Effector memory CD8-positive, alpha-beta T cell (primary cell): ENCODE data around the gene SEC11A.

Experiments
- ATAC-seq: fragments of 150-1000 bp; cut with Tn5 transposase; replicated peaks from 2 replicates; pipeline ENCODE4 v1.10.0; 2021; ENCODE audit warnings: mild to moderate bottlenecking, moderate library complexity
- DNase-seq, 3 experiments: peaks; one replicate each; pipeline ENCODE4 v3.0.0; 2021
- H3K27ac Mint-ChIP-seq, 2 donors: one replicate each; pipeline ENCODE4 v1.8.0; 2022; ENCODE audit warnings: mild to moderate bottlenecking in 2 of 2, mixed read lengths in 2 of 2, moderate library complexity in 2 of 2
- H3K27me3 Mint-ChIP-seq, 2 donors: one replicate each; pipeline ENCODE4 v1.8.0; 2022; ENCODE audit warnings: mixed read lengths in 2 of 2
- H3K36me3 Mint-ChIP-seq: one replicate; pipeline ENCODE4 v1.8.0; 2022; ENCODE audit warnings: mild to moderate bottlenecking, moderate library complexity, mixed read lengths; ENCODE audit not compliant: insufficient read depth
- H3K4me1 Mint-ChIP-seq, 2 donors: one replicate each; pipeline ENCODE4 v1.8.0; 2022; ENCODE audit warnings: low read depth in 2 of 2, mixed read lengths in 2 of 2
- H3K4me3 Mint-ChIP-seq, 2 donors: one replicate each; pipeline ENCODE4 v1.8.0; 2022; ENCODE audit warnings: mild to moderate bottlenecking in 2 of 2, mixed read lengths in 2 of 2, moderate library complexity in 2 of 2
- H3K9me3 Mint-ChIP-seq, 2 donors: one replicate each; pipeline ENCODE4 v1.8.0; 2022; ENCODE audit warnings: mixed read lengths in 2 of 2

The SEC11A gene

DNA sequence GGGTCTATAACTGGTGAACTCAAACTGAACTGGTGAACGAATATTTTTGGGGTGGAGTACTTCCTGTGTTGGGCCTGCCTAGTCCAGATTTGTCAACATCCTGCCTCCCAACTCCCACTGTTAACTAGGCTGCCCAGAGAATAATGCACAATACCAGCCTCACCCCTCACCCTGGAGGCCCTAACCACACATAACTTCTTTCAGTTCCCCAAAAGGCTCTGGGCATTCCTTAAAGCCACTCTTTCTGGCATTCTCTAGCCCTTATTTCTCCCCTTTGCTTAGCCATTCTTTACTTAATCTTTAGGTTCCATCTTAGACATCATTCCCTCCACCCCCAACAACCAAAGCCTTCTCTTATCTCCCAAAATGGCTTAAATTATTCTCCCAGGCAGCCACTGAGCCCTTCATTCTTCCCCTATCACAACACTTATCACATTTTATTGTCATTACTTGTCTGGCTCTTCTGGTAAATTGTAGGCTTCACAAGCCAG, 9.1 kb upstream of the SEC11A start:
- Mint-ChIP-seq H3K36me3 (peaks cover 3% of the 10 kb centered on the region), H3K4me3 (peak overlapping the region; percentile 51 to 57), H3K9me3 (no peaks in the 10 kb centered on the region), H3K27me3 (no peaks in the 10 kb centered on the region), H3K4me1 (peaks cover 25 to 33% of the 10 kb centered on the region in 2 donors), H3K27ac (peak overlapping the region; percentile 80 to 90)
- no peak for DNase-seq
- peak; percentile 88 for ATAC-seq

DNA sequence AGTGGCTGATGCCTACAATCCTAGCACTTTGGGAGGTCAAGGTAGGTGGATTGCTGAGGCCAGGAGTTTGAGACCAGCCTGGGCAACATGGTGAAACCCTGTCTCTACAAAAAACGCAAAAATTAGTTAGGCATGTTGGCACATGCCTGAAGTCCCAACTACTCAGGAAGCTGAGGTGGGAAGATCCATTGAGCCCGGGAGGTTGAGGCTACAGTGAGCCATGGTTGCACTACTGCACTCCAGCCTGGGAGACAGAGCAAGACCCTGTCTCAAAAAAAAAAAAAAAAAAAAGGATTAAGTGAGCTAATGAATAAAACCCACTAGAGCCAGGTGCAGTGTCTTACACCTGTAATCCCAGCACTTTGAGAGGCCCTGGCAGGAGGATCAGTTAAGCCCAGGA, 6.7 kb upstream of the SEC11A start:
- Mint-ChIP-seq H3K27ac (no peak overlapping the region), H3K36me3 (peaks cover 6% of the 10 kb centered on the region), H3K9me3 (no peaks in the 10 kb centered on the region), H3K4me3 (no peak overlapping the region), H3K4me1 (peaks cover 20 to 21% of the 10 kb centered on the region in 2 donors), H3K27me3 (no peaks in the 10 kb centered on the region)
- DNase-seq, result no peak
- ATAC-seq, result no peak

GRCh38 chr15:84721371-84721770, 5.4 kb upstream of the SEC11A start:
- H3K9me3 Mint-ChIP-seq, result no peaks in the 10 kb centered on the region
- no peaks in the 10 kb centered on the region for H3K27me3 Mint-ChIP-seq
- H3K36me3 Mint-ChIP-seq, result peaks cover 5% of the 10 kb centered on the region
- ATAC-seq (no peak), DNase-seq (no peak)
- peaks cover 21 to 29% of the 10 kb centered on the region in 2 donors for H3K4me1 Mint-ChIP-seq
- H3K27ac Mint-ChIP-seq, result peak overlapping the region; percentile 69 to 88
- H3K4me3 Mint-ChIP-seq, result peak overlapping the region; percentile 5 to 23

DNA sequence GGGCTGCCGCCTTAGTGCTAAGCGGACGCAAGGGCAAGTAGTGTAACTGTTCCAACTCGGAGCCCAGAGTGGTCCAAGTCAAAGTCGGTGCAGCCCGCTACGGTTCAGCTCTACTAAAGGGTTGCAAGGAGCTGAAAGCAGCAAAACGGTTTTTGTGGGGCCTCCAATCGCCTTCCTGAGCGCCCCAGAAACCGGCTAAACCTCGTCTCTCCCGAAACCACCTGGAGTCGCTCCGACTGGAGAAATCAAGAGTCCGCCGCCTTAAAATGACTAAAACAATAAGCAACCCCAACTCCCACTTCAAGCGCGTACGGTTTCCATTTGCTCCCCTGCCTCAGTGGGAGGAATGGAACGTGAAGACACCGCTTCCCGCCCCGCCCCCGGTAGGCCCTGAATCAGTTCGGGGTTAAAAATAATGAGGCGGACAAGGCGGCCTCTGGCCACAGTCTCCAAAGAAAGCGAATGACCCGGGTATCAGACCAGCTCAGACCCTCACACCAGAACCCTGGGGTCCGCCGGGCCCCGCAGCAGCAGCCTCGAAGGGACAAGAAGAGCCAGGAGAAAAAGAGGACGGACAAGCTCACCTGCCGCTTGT, 401 bp downstream of the SEC11A start:
- H3K27me3 Mint-ChIP-seq, result no peaks in the 10 kb centered on the region
- H3K9me3 Mint-ChIP-seq, result no peaks in the 10 kb centered on the region
- H3K4me1 Mint-ChIP-seq, result peaks cover 15 to 33% of the 10 kb centered on the region in 2 donors
- peak overlapping the region; percentile 91 to 92 for H3K27ac Mint-ChIP-seq
- peak overlapping the region; percentile 85 to 93 for H3K4me3 Mint-ChIP-seq
- DNase-seq, result no peak
- ATAC-seq, result no peak
- peaks cover 30% of the 10 kb centered on the region for H3K36me3 Mint-ChIP-seq

GRCh38 chr15:84714821-84715220, 1.1 kb downstream of the SEC11A start:
- Mint-ChIP-seq H3K4me1 (peaks cover 15 to 33% of the 10 kb centered on the region in 2 donors), H3K36me3 (peaks cover 36% of the 10 kb centered on the region), H3K27ac (peak overlapping the region in 1 of 2 donors; percentile 91), H3K27me3 (no peaks in the 10 kb centered on the region), H3K4me3 (peak overlapping the region; percentile 85 to 93), H3K9me3 (no peaks in the 10 kb centered on the region)
- ATAC-seq (no peak), DNase-seq (no peak)

GRCh38 chr15:84714372-84714771, 1.6 kb downstream of the SEC11A start:
- no peak for DNase-seq
- no peak for ATAC-seq
- Mint-ChIP-seq H3K9me3 (no peaks in the 10 kb centered on the region), H3K4me3 (peak overlapping the region; percentile 57 to 93), H3K4me1 (peaks cover 15 to 33% of the 10 kb centered on the region in 2 donors), H3K27me3 (no peaks in the 10 kb centered on the region), H3K27ac (peak overlapping the region in 1 of 2 donors; percentile 14), H3K36me3 (peaks cover 40% of the 10 kb centered on the region)

GRCh38 chr15:84703808-84704207, 12.1 kb downstream of the SEC11A start:
- H3K27ac Mint-ChIP-seq, result peak overlapping the region; percentile 12 to 81
- ATAC-seq, result no peak
- DNase-seq, result no peak
- peaks cover 15% of the 10 kb centered on the region for H3K36me3 Mint-ChIP-seq
- no peak overlapping the region for H3K4me3 Mint-ChIP-seq
- no peaks in the 10 kb centered on the region for H3K27me3 Mint-ChIP-seq
- no peaks in the 10 kb centered on the region for H3K9me3 Mint-ChIP-seq
- H3K4me1 Mint-ChIP-seq, result peaks cover 44 to 59% of the 10 kb centered on the region in 2 donors

DNA sequence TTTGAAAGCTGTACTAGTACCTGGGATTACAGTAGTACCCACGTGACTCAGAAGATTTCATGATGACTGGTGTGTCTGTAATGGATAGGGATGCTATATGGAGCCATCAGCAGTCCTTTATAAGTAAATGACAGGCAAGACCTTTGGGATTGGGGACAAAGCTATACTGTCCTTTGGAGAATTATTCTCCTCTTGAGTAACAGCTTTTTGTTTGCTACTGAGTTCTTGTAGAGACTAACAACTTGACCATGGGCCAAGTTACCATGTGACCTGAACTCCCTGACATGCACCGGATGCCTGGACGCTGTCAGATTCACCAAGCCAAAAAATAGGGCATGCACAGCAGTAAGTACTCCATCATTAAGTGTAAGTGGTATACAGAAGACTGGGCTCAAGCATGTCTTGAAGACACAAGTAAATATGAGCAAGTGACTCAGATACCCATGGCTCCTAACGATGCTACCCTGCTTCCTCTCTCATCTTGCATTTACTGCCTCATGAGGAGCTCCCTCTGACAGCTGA, 12.9 kb downstream of the SEC11A start:
- Mint-ChIP-seq H3K27ac (peak overlapping the region; percentile 12 to 49), H3K36me3 (peaks cover 10% of the 10 kb centered on the region)
- ATAC-seq, result no peak

DNA sequence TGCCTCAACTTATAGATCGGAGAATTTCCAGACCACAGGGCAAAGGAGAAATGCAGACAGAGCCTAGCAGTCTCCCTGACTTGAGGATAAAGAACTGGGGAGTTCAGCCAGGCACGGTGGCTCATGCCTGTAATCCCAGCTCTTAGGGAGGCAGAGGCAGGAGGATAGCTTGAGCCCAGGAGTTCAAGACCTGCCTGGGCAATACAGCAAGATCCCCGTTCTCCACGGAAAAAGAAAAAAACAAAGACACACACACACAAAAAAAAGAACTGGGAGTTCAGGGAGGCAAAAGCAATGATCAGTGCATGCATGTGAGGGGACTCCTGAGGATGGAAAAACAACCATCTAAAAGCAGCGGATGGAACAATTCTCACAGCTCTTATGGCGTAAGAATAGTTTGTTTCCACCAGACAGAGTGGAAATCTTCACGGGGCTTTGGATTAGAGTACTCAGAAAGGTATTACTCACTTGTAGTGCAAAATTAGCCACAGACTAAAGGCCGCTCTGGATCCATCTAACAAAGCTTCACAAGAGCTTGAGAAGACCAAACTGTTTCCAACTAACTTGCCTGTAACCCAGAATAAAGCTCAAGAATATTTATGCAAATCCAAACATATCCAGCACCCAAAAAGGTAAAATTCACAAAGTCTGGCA, 16.3 kb downstream of the SEC11A start:
- H3K27me3 Mint-ChIP-seq, result no peaks in the 10 kb centered on the region
- H3K27ac Mint-ChIP-seq, result peak overlapping the region in 1 of 2 donors; percentile 86
- no peaks in the 10 kb centered on the region for H3K9me3 Mint-ChIP-seq
- peaks cover 4% of the 10 kb centered on the region for H3K36me3 Mint-ChIP-seq
- peak overlapping the region; percentile 2 to 12 for H3K4me3 Mint-ChIP-seq
- ATAC-seq (no peak), DNase-seq (no peak)
- H3K4me1 Mint-ChIP-seq, result peaks cover 38 to 60% of the 10 kb centered on the region in 2 donors

More for the DNA sequence above, 12.9 kb downstream of the SEC11A start:
- DNase-seq, result no peak
- Mint-ChIP-seq H3K27me3 (no peaks in the 10 kb centered on the region), H3K4me1 (peaks cover 45 to 62% of the 10 kb centered on the region in 2 donors), H3K9me3 (no peaks in the 10 kb centered on the region), H3K4me3 (no peak overlapping the region)

DNA sequence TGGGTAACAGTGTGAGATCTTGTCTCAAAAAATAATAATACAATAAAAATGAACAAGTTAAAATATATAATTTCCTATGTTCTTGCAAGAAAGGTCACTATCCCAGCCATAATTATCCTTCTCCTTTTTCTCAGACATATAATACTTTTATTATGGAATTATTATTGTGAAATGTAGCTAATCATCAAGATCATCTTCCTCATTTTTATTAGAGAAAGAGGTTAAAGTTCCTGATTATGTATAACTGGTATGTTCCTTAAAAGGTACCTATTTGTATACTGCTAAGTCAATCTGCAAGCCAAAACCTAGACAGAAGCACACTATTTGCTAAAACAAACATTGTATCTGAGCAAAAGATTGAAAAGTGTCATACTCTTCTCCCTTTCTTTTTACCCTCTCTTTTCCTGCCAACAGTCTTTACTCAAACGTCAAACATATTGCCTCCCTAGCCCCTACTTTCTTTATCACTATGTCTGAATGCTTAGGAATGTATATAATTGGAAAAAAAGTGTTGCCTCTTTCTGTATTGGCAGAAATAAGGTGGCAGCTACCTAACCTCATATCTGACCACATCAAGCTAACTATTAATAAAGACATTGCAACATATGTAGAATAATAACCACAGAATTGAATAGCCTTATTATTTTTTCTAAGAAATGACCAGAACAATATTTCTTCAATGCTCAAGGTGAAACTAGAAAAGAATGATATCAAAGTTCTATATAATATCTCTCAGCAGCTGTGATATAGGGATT, 18.5 kb downstream of the SEC11A start:
- DNase-seq (no peak), ATAC-seq (no peak)
- H3K4me1 Mint-ChIP-seq, result peaks cover 24 to 46% of the 10 kb centered on the region in 2 donors
- no peaks in the 10 kb centered on the region for H3K9me3 Mint-ChIP-seq
- H3K27ac Mint-ChIP-seq, result peak overlapping the region; percentile 6 to 86
- H3K27me3 Mint-ChIP-seq, result no peaks in the 10 kb centered on the region
- H3K4me3 Mint-ChIP-seq, result peak overlapping the region in 1 of 2 donors; percentile 21
- H3K36me3 Mint-ChIP-seq, result peaks cover 4% of the 10 kb centered on the region

GRCh38 chr15:84696757-84697156, 19.2 kb downstream of the SEC11A start:
- Mint-ChIP-seq H3K4me3 (no peak overlapping the region), H3K36me3 (peaks cover 4% of the 10 kb centered on the region), H3K27me3 (no peaks in the 10 kb centered on the region), H3K27ac (no peak overlapping the region), H3K4me1 (peaks cover 25 to 50% of the 10 kb centered on the region in 2 donors), H3K9me3 (no peaks in the 10 kb centered on the region)
- no peak for ATAC-seq
- no peak for DNase-seq

DNA sequence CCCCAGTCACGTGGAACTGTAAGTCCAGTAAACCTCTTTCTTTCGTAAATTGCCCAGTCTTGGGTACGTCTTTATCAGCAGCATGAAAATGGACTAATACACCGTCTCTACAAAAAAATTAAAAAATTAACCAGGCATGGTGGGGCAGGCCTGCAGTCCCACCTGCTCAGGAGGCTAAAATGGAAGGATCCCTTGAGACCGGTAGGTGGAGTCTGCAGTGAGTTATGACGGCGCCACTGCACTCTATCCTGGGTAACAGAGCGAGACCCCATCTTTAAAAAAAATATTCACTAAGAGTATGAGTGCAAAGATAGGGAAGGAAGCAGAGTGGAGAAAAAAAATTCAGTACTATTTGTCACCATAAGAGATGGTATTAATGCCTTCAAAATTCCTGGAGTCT, 25.6 kb downstream of the SEC11A start:
- Mint-ChIP-seq H3K4me3 (no peak overlapping the region), H3K27ac (peak overlapping the region; percentile 46 to 50), H3K9me3 (no peaks in the 10 kb centered on the region), H3K4me1 (peaks cover 13 to 22% of the 10 kb centered on the region in 2 donors), H3K27me3 (no peaks in the 10 kb centered on the region), H3K36me3 (peaks cover 46% of the 10 kb centered on the region)
- no peak for DNase-seq
- ATAC-seq, result no peak

DNA sequence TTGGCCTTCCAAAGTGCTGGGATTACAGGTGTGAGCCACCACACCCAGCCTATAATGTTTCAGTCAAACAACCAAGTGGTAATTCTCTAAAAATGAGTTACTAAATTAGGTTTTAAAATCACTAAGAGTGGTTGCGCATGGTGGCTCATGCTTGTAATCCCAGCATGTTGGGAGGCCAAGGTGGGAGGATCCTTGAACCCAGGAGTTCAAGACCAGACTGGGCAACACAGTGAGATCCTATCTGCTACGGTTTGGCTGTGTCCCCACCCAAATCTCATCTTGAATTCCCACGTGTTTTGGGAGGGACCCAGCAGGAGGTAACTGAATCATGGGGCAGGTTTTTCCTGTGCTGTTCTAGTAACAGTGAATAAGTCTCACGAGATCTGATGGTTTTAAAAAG, 26.1 kb downstream of the SEC11A start:
- no peak for ATAC-seq
- Mint-ChIP-seq H3K27me3 (no peaks in the 10 kb centered on the region), H3K9me3 (no peaks in the 10 kb centered on the region), H3K4me3 (no peak overlapping the region), H3K27ac (peak overlapping the region in 1 of 2 donors; percentile 46), H3K36me3 (peaks cover 50% of the 10 kb centered on the region), H3K4me1 (peaks cover 13 to 22% of the 10 kb centered on the region in 2 donors)
- no peak for DNase-seq
